HG02938 (cell line): ENCODE results near the gene JARID2.

ENCODE experiments used
- ATAC-seq: cut with Tn5 transposase; IDR thresholded peaks from one replicate; pipeline ENCODE4 v1.9.1; 2021; ENCODE audit warnings: mild to moderate bottlenecking, moderate library complexity; ENCODE audit not compliant: unreplicated experiment

JARID2 gene

GRCh38 chr6:15479761-15480160, 233.9 kb downstream of the JARID2 start:
- no peak for ATAC-seq

- no peak for ATAC-seq
These were observed 234.7 kb downstream of the JARID2 start for GRCh38 chr6:15480525-15480924.

- ATAC-seq = no peak
These were observed 235.8 kb downstream of the JARID2 start for GRCh38 chr6:15481390-15482291.

- ATAC-seq = no peak
These were observed 237.2 kb downstream of the JARID2 start for GRCh38 chr6:15483060-15483459.

- no peak for ATAC-seq
These were observed 238.3 kb downstream of the JARID2 start for GRCh38 chr6:15484140-15484539.

GRCh38 chr6:15484821-15485220, 239.0 kb downstream of the JARID2 start:
- no peak for ATAC-seq

GRCh38 chr6:15485936-15486335, 240.1 kb downstream of the JARID2 start:
- no peak for ATAC-seq

- no peak for ATAC-seq
These were observed 241.4 kb downstream of the JARID2 start for GRCh38 chr6:15487262-15487661.

- no peak for ATAC-seq
These were observed 243.5 kb downstream of the JARID2 start for GRCh38 chr6:15489261-15489962.

- no peak for ATAC-seq
These were observed 244.6 kb downstream of the JARID2 start for GRCh38 chr6:15490242-15491100.

- ATAC-seq = no peak
These were observed 245.6 kb downstream of the JARID2 start for GRCh38 chr6:15491255-15491985.

- no peak for ATAC-seq
These were observed 246.1 kb downstream of the JARID2 start for GRCh38 chr6:15491986-15492269.

- ATAC-seq = no peak
These were observed 247.7 kb downstream of the JARID2 start for GRCh38 chr6:15493437-15494168.

GRCh38 chr6:15495375-15495901, 249.6 kb downstream of the JARID2 start:
- ATAC-seq = no peak

- ATAC-seq = no peak
These were observed 250.7 kb downstream of the JARID2 start for GRCh38 chr6:15496345-15497131.

- no peak for ATAC-seq
These were observed 252.8 kb downstream of the JARID2 start for GRCh38 chr6:15498640-15499039.

- ATAC-seq = no peak
These were observed 253.3 kb downstream of the JARID2 start for GRCh38 chr6:15499125-15499524.

GRCh38 chr6:15499591-15499990, 253.7 kb downstream of the JARID2 start:
- ATAC-seq = no peak
